WTC11 (cell line): Measurements from ENCODE around the gene FGF14. TPM values are rescaled to one million over a fixed set of nuclear protein-coding genes. Genes with fewer than 3 reads are reported as not detected.

ENCODE experiments used
- ATAC-seq: fragments of 200-7000 bp; cut with Tn5 transposase; 2 replicates; pipeline ENCODE4 v1.10.0; 2021; ENCODE audit warnings: mild to moderate bottlenecking, moderate library complexity
- CTCF ChIA-PET: fragments of 300-600 bp; sonication (Branson Sonifier 250); formaldehyde crosslinking; loops from one replicate; lab custom pipeline; 2021; ENCODE audit warnings: antibody characterized with exemption; lab: Charles Lee
- POLR2A ChIA-PET: fragments of 350-600 bp; sonication (Branson Sonifier 250); formaldehyde crosslinking; loops from one replicate; lab custom pipeline; 2021; ENCODE audit warnings: antibody characterized with exemption; lab: Charles Lee
- DNase-seq: peaks from one replicate; pipeline ENCODE4 v3.0.0; 2021; ENCODE audit warnings: low spot score
- H3K27ac Mint-ChIP-seq: 2 replicates; pipeline ENCODE4 v1.8.0; 2021; ENCODE audit warnings: mixed read lengths
- H3K27me3 Mint-ChIP-seq: 2 replicates; pipeline ENCODE4 v1.8.0; 2021; ENCODE audit warnings: low read depth, mild to moderate bottlenecking, moderate library complexity, mixed read lengths
- H3K36me3 Mint-ChIP-seq: 2 replicates; pipeline ENCODE4 v1.8.0; 2021; ENCODE audit warnings: mixed read lengths
- H3K4me1 Mint-ChIP-seq: 2 replicates; pipeline ENCODE4 v1.8.0; 2022; ENCODE audit warnings: mixed read lengths
- H3K4me3 Mint-ChIP-seq: 2 replicates; pipeline ENCODE4 v1.8.0; 2021; ENCODE audit warnings: mild to moderate bottlenecking, moderate library complexity, mixed read lengths
- H3K9me3 Mint-ChIP-seq: 2 replicates; pipeline ENCODE4 v1.8.0; 2021; ENCODE audit warnings: mixed read lengths
- ELF4 ChIP-seq: sonication (generic); formaldehyde crosslinking; IDR thresholded peaks from 2 replicates; pipeline ENCODE4 v1.8.1; 2022; ENCODE audit warnings: low read depth, mild to moderate bottlenecking, moderate library complexity, missing genetic modification reagents
- IRF2 ChIP-seq: sonication (generic); formaldehyde crosslinking; IDR thresholded peaks from 2 replicates; pipeline ENCODE4 v1.8.0; 2022; ENCODE audit warnings: low read depth, missing genetic modification reagents, borderline replicate concordance
- JAZF1 ChIP-seq: fragments of 250-450 bp; sonication (Bioruptor Pico); IDR thresholded peaks from 2 replicates; pipeline ENCODE4 v1.9.0; 2021; ENCODE audit warnings: moderate library complexity, mild to moderate bottlenecking, inconsistent platforms
- KAT7 ChIP-seq: sonication (generic); formaldehyde crosslinking; IDR thresholded peaks from 2 replicates; pipeline ENCODE4 v1.8.1; 2023; ENCODE audit warnings: missing genetic modification reagents, mild to moderate bottlenecking, borderline replicate concordance
- MXD4 ChIP-seq: fragments of 250-450 bp; sonication (Bioruptor Pico); IDR thresholded peaks from 2 replicates; pipeline ENCODE4 v1.8.0; 2021; ENCODE audit warnings: mild to moderate bottlenecking, moderate library complexity, borderline replicate concordance
- NFATC4 ChIP-seq: fragments of 250-450 bp; sonication (Bioruptor Pico); IDR thresholded peaks from 2 replicates; pipeline ENCODE4 v1.9.0; 2021; ENCODE audit warnings: mild to moderate bottlenecking
- NFE2L1 ChIP-seq: sonication (generic); formaldehyde crosslinking; IDR thresholded peaks from 2 replicates; pipeline ENCODE4 v1.8.1; 2023; ENCODE audit warnings: missing genetic modification reagents
- NFYB ChIP-seq: sonication (generic); formaldehyde crosslinking; conservative IDR thresholded peaks from 2 replicates; pipeline ENCODE4 v1.8.0; 2022; ENCODE audit warnings: low read depth, missing genetic modification reagents
- PRRX2 ChIP-seq: fragments of 250-450 bp; sonication (Bioruptor Pico); IDR thresholded peaks from 2 replicates; pipeline ENCODE4 v1.8.0; 2021; ENCODE audit warnings: mild to moderate bottlenecking
- RELA ChIP-seq: sonication (generic); formaldehyde crosslinking; IDR thresholded peaks from 2 replicates; pipeline ENCODE4 v1.8.1; 2022; ENCODE audit warnings: missing genetic modification reagents, mild to moderate bottlenecking, borderline replicate concordance
- SMAD4 ChIP-seq: sonication (generic); formaldehyde crosslinking; IDR thresholded peaks from 2 replicates; pipeline ENCODE4 v1.8.0; 2022; ENCODE audit warnings: mild to moderate bottlenecking, missing genetic modification reagents
- SP1 ChIP-seq: sonication (generic); formaldehyde crosslinking; conservative IDR thresholded peaks from 2 replicates; pipeline ENCODE4 v1.8.1; 2022; ENCODE audit warnings: missing genetic modification reagents
- TEAD1 ChIP-seq: sonication (generic); formaldehyde crosslinking; IDR thresholded peaks from 2 replicates; pipeline ENCODE4 v1.8.0; 2022; ENCODE audit warnings: mild to moderate bottlenecking, missing genetic modification reagents
- TEAD4 ChIP-seq: sonication (generic); formaldehyde crosslinking; IDR thresholded peaks from 2 replicates; pipeline ENCODE4 v1.8.0; 2022; ENCODE audit warnings: mild to moderate bottlenecking, missing genetic modification reagents
- TP53 ChIP-seq: sonication (generic); formaldehyde crosslinking; IDR thresholded peaks from 2 replicates; pipeline ENCODE4 v1.8.1; 2023; ENCODE audit warnings: mild to moderate bottlenecking, missing genetic modification reagents
- ZNF138 ChIP-seq: sonication (generic); formaldehyde crosslinking; conservative IDR thresholded peaks from 2 replicates; pipeline ENCODE4 v1.8.1; 2022; ENCODE audit warnings: mild to moderate bottlenecking, moderate library complexity, missing genetic modification reagents
- ZNF263 ChIP-seq: sonication (generic); formaldehyde crosslinking; IDR thresholded peaks from 2 replicates; pipeline ENCODE4 v1.8.1; 2022; ENCODE audit warnings: low read depth, mild to moderate bottlenecking, moderate library complexity, missing genetic modification reagents
- ZNF423 ChIP-seq: fragments of 250-450 bp; sonication (Bioruptor Pico); IDR thresholded peaks from 2 replicates; pipeline ENCODE4 v2.1.2; 2022; ENCODE audit warnings: mild to moderate bottlenecking, moderate library complexity
- total RNA-seq: library from RNA; stranded (reverse); gene quantifications from 3 replicates; pipeline ENCODE4 v1.2.3, GENCODE V29; 2021
- TF ChIP-seq, protein P1 (sequence below): sonication (generic); formaldehyde crosslinking; IDR thresholded peaks from 2 replicates; pipeline ENCODE4 v1.8.1; 2022; ENCODE audit warnings: low read depth, missing genetic modification reagents, borderline replicate concordance
- TF ChIP-seq, protein P2 (sequence below): sonication (generic); formaldehyde crosslinking; IDR thresholded peaks from 2 replicates; pipeline ENCODE4 v1.8.1; 2022; ENCODE audit warnings: missing genetic modification reagents, borderline replicate concordance
- TF ChIP-seq, protein P3 (sequence below): sonication (generic); formaldehyde crosslinking; conservative IDR thresholded peaks from 2 replicates; pipeline ENCODE4 v1.8.1; 2022; ENCODE audit warnings: mild to moderate bottlenecking, missing genetic modification reagents
- TF ChIP-seq, protein P4 (sequence below): fragments of 250-450 bp; sonication (Bioruptor Pico); IDR thresholded peaks from 2 replicates; pipeline ENCODE4 v1.8.0; 2021; ENCODE audit warnings: mild to moderate bottlenecking
- TF ChIP-seq, protein P5 (sequence below): fragments of 250-450 bp; sonication (Bioruptor Pico); IDR thresholded peaks from 2 replicates; pipeline ENCODE4 v1.9.0; 2021; ENCODE audit warnings: mild to moderate bottlenecking, borderline replicate concordance

Gene FGF14
- total RNA-seq, 1 experiment from 2014 or later: 0.28 TPM

DNA sequence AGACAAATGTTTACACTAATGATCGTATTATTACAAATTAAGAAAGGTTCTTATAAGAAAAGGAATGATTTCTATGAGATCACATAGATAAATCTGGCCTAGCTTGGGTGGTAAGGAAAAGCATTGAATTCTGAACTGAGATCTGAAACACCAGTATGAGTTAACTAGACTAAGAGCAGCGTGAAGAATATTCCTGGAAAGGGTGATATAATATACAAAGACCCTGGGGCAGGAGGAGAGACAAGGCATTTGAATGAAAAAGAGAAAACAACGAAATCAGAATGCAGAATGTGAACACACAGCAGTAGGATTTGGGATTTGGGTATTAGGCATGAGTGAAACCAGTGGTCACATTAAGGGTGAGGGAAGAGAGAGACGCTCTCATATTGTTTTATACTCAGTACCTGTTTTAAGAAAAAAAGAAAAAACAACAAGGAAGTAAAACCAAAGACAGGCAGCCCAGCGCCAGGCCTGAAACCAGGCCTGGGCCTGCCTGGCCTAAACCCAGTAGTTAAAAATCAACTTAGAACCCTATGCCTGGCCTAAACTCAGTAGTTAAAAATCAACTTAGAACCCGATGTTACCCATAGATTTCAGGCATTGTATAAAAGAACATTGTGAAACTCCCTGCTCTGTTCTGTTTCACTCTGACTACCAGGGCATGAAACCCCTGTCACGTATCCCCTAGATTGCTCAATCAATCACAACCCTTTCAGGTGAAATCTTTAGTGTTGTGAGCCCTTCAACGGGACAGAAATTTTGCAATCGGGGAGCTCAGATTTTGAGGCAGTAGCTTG is 662.3 kb downstream of the FGF14 start (continued):
- TF ChIP-seq, protein P1, sequence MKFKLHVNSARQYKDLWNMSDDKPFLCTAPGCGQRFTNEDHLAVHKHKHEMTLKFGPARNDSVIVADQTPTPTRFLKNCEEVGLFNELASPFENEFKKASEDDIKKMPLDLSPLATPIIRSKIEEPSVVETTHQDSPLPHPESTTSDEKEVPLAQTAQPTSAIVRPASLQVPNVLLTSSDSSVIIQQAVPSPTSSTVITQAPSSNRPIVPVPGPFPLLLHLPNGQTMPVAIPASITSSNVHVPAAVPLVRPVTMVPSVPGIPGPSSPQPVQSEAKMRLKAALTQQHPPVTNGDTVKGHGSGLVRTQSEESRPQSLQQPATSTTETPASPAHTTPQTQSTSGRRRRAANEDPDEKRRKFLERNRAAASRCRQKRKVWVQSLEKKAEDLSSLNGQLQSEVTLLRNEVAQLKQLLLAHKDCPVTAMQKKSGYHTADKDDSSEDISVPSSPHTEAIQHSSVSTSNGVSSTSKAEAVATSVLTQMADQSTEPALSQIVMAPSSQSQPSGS (CRISPR knock-in tag): no peak

DNA sequence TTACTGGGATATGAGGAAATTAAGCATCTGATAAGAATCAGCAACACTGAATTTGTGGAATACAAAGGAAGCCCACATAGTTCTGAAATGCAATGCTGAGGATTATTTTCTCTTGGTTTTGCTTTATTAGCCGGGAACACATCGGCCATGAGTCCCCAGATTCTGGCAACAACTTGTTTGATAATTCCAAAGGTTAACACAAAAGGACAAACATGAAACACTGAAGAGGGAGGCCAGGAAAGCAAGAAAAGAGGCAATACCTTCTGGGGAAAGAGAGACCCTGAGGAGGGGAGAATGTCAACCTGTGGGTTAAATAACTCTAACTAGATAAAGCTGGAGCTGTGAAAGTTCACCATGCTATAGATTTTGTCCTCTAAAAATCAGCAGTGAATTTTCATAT is 663.5 kb downstream of the FGF14 start:
- no peaks in the 10 kb centered on the region for H3K36me3 Mint-ChIP-seq
- H3K27ac Mint-ChIP-seq: no peak overlapping the region
- DNase-seq (no peak), ATAC-seq (no peak)
- CTCF ChIA-PET: no interaction called here
- POLR2A ChIA-PET: no interaction called here
- TF ChIP-seq NFYB (CRISPR knock-in tag) (no peak), KAT7 (CRISPR knock-in tag) (no peak), TP53 (CRISPR knock-in tag) (no peak), SP1 (no peak), ZNF423 (no peak)
- TF ChIP-seq, protein P2, sequence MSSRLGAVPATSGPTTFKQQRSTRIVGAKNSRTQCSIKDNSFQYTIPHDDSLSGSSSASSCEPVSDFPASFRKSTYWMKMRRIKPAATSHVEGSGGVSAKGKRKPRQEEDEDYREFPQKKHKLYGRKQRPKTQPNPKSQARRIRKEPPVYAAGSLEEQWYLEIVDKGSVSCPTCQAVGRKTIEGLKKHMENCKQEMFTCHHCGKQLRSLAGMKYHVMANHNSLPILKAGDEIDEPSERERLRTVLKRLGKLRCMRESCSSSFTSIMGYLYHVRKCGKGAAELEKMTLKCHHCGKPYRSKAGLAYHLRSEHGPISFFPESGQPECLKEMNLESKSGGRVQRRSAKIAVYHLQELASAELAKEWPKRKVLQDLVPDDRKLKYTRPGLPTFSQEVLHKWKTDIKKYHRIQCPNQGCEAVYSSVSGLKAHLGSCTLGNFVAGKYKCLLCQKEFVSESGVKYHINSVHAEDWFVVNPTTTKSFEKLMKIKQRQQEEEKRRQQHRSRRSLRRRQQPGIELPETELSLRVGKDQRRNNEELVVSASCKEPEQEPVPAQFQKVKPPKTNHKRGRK (CRISPR knock-in tag): no peak
- TF ChIP-seq, protein P3, sequence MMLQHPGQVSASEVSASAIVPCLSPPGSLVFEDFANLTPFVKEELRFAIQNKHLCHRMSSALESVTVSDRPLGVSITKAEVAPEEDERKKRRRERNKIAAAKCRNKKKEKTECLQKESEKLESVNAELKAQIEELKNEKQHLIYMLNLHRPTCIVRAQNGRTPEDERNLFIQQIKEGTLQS (CRISPR knock-in tag): no peak
- TF ChIP-seq, protein P4, sequence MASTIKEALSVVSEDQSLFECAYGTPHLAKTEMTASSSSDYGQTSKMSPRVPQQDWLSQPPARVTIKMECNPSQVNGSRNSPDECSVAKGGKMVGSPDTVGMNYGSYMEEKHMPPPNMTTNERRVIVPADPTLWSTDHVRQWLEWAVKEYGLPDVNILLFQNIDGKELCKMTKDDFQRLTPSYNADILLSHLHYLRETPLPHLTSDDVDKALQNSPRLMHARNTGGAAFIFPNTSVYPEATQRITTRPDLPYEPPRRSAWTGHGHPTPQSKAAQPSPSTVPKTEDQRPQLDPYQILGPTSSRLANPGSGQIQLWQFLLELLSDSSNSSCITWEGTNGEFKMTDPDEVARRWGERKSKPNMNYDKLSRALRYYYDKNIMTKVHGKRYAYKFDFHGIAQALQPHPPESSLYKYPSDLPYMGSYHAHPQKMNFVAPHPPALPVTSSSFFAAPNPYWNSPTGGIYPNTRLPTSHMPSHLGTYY (CRISPR knock-in tag): no peak
- no peak overlapping the region for H3K4me3 Mint-ChIP-seq
- peaks cover 18% of the 10 kb centered on the region for H3K4me1 Mint-ChIP-seq
- no peaks in the 10 kb centered on the region for H3K9me3 Mint-ChIP-seq
- H3K27me3 Mint-ChIP-seq: no peaks in the 10 kb centered on the region

DNA sequence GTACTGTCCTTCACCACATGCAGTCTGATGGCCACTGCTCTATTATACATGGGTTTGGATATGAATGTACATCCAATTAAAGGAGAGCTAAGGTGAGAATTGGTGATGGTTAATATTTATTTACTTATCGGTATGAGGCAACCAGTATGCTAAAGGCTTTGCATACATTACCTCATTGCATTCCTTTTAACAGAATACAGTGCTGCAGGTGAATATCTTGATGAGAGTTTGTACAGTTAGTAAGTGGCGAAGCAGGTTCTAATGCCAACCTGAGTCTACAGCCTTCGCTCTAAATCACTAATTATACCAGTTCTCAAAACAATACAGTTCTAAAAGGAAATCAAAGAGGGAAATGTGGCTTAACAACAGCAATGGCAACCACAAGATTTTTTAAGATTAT is 665.3 kb downstream of the FGF14 start:
- DNase-seq (no peak), ATAC-seq (no peak)
- no peak overlapping the region for H3K27ac Mint-ChIP-seq
- peaks cover 5% of the 10 kb centered on the region for H3K4me1 Mint-ChIP-seq
- no peaks in the 10 kb centered on the region for H3K27me3 Mint-ChIP-seq
- no peaks in the 10 kb centered on the region for H3K9me3 Mint-ChIP-seq
- ChIA-PET POLR2A (no interaction called here), CTCF (no interaction called here)
- no peaks in the 10 kb centered on the region for H3K36me3 Mint-ChIP-seq
- no peak overlapping the region for H3K4me3 Mint-ChIP-seq
- TF ChIP-seq TEAD1 (no peak), TEAD4 (CRISPR knock-in tag) (no peak), MXD4 (no peak), RELA (CRISPR knock-in tag) (no peak), ELF4 (no peak), SMAD4 (CRISPR knock-in tag) (no peak), ZNF263 (CRISPR knock-in tag) (no peak), NFE2L1 (CRISPR knock-in tag) (no peak), JAZF1 (CRISPR knock-in tag) (no peak), PRRX2 (no peak), IRF2 (CRISPR knock-in tag) (no peak), NFATC4 (CRISPR knock-in tag) (no peak), ZNF138 (CRISPR knock-in tag) (no peak)
- TF ChIP-seq, protein P5, sequence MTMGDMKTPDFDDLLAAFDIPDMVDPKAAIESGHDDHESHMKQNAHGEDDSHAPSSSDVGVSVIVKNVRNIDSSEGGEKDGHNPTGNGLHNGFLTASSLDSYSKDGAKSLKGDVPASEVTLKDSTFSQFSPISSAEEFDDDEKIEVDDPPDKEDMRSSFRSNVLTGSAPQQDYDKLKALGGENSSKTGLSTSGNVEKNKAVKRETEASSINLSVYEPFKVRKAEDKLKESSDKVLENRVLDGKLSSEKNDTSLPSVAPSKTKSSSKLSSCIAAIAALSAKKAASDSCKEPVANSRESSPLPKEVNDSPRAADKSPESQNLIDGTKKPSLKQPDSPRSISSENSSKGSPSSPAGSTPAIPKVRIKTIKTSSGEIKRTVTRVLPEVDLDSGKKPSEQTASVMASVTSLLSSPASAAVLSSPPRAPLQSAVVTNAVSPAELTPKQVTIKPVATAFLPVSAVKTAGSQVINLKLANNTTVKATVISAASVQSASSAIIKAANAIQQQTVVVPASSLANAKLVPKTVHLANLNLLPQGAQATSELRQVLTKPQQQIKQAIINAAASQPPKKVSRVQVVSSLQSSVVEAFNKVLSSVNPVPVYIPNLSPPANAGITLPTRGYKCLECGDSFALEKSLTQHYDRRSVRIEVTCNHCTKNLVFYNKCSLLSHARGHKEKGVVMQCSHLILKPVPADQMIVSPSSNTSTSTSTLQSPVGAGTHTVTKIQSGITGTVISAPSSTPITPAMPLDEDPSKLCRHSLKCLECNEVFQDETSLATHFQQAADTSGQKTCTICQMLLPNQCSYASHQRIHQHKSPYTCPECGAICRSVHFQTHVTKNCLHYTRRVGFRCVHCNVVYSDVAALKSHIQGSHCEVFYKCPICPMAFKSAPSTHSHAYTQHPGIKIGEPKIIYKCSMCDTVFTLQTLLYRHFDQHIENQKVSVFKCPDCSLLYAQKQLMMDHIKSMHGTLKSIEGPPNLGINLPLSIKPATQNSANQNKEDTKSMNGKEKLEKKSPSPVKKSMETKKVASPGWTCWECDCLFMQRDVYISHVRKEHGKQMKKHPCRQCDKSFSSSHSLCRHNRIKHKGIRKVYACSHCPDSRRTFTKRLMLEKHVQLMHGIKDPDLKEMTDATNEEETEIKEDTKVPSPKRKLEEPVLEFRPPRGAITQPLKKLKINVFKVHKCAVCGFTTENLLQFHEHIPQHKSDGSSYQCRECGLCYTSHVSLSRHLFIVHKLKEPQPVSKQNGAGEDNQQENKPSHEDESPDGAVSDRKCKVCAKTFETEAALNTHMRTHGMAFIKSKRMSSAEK (CRISPR knock-in tag): no peak
